HepG2 (cell line): Measurements from ENCODE around the gene MYO7B. TPM values are rescaled to one million over a fixed set of nuclear protein-coding genes. Genes with fewer than 3 reads are reported as not detected.

Source experiments
- ATAC-seq: fragments of 200-7000 bp; cut with Tn5 transposase; 3 replicates; pipeline ENCODE4 v1.9.1; 2020; ENCODE audit warnings: mild to moderate bottlenecking, moderate library complexity
- BruUV-seq: library from RNA; stranded (reverse); fragments of 400-500 nt; replicated peaks from 2 replicates; lab custom pipeline; 2021; lab: Mats Ljungman, UMichigan
- CTCF ChIA-PET: fragments of 300-600 bp; formaldehyde crosslinking; extraction: SDS; loops from one replicate; lab custom pipeline; 2021; ENCODE audit warnings: low total read pairs, inconsistent platforms, low intra/inter-chr PET ratio; lab: Yijun Ruan, JAX
- POLR2A ChIA-PET: fragments of 350-600 bp; sonication (Branson Sonifier 250); formaldehyde crosslinking; loops from one replicate; lab custom pipeline; 2020; ENCODE audit warnings: antibody characterized with exemption, inconsistent platforms; lab: Yijun Ruan, JAX
- DNase-seq: peaks from one replicate; pipeline ENCODE4 v3.0.0-alpha.2; 2015; ENCODE audit warnings: low spot score
- FAIRE-seq: peaks from 3 replicates; lab custom pipeline; 2011; peaks lifted over from hg19 to GRCh38; lab: Jason Lieb, UNC
- H2AFZ ChIP-seq: one replicate; pipeline ENCODE4 v1.6.1; 2011; ENCODE audit warnings: low read length, inconsistent platforms
- H3K27ac ChIP-seq: fragments of 300-600 bp; 3 replicates; pipeline ENCODE4 v1.8.0; 2011; ENCODE audit warnings: mixed run types, mild to moderate bottlenecking, mixed read lengths, low read length, inconsistent platforms; ENCODE audit not compliant: insufficient read depth; ENCODE audit errors: extremely low read length
- H3K27me3 ChIP-seq, 2 experiments: fragments of 200-600 bp in 1 of 2; 2 replicates in 1 of 2; 3 replicates in 1 of 2; pipeline versions ENCODE4 v1.6.0 to v1.8.0; 2011; ENCODE audit warnings: low read length in 2 of 2, mild to moderate bottlenecking in 2 of 2, moderate library complexity in 2 of 2, inconsistent platforms in 1 of 2; ENCODE audit not compliant: insufficient read depth in 2 of 2, control insufficient read depth in 1 of 2
- H3K36me3 ChIP-seq, 2 experiments: fragments of 200-600 bp in 1 of 2; replicated peaks in 1 of 2; 2 replicates in 1 of 2; 3 replicates in 1 of 2; pipeline versions ENCODE4 v1.5.1 to v1.8.0; 2011; ENCODE audit warnings: low read length in 2 of 2, inconsistent platforms in 1 of 2; ENCODE audit not compliant: insufficient read depth in 2 of 2, control insufficient read depth in 1 of 2
- H3K4me1 ChIP-seq: 2 replicates; pipeline ENCODE4 v1.5.1; 2012; ENCODE audit warnings: low read length, inconsistent platforms; ENCODE audit not compliant: insufficient read depth
- H3K4me2 ChIP-seq: 2 replicates; pipeline ENCODE4 v1.6.0; 2011; ENCODE audit warnings: low read depth, low read length, inconsistent platforms
- H3K4me3 ChIP-seq, 3 experiments: fragments of 200-600 bp in 1 of 3; sonication (generic), shearing (Covaris generic) in 1 of 3; replicated peaks in 1 of 3; 2 replicates each; pipeline ENCODE4 v1.5.1; 2011 to 2016; ENCODE audit warnings: low read length in 3 of 3, inconsistent platforms in 2 of 3, low read depth in 2 of 3, mild to moderate bottlenecking in 2 of 3, control low read depth in 1 of 3, mixed read lengths in 1 of 3; ENCODE audit not compliant: insufficient read depth in 1 of 3
- H3K79me2 ChIP-seq: one replicate; pipeline ENCODE4 v1.6.1; 2011; ENCODE audit warnings: low read length, inconsistent platforms; ENCODE audit not compliant: insufficient read depth
- H3K9ac ChIP-seq: 2 replicates; pipeline ENCODE4 v1.6.0; 2011; ENCODE audit warnings: mild to moderate bottlenecking, low read depth, low read length, inconsistent platforms; ENCODE audit not compliant: insufficient read depth
- H3K9me3 ChIP-seq: 2 replicates; pipeline ENCODE4 v1.5.1; 2012; ENCODE audit warnings: mild to moderate bottlenecking, low read length
- H4K20me1 ChIP-seq: 2 replicates; pipeline ENCODE4 v1.6.0; 2011; ENCODE audit warnings: inconsistent platforms, mild to moderate bottlenecking, low read length, moderate library complexity; ENCODE audit not compliant: insufficient read depth
- MTF1 ChIP-seq: sonication (generic); formaldehyde crosslinking; IDR thresholded peaks from 2 replicates; pipeline ENCODE4 v1.5.0; 2020; ENCODE audit warnings: missing genetic modification reagents
- PRMT3 ChIP-seq: sonication (generic); formaldehyde crosslinking; IDR thresholded peaks from 2 replicates; pipeline ENCODE4 v1.8.1; 2022; ENCODE audit warnings: low read depth, mild to moderate bottlenecking, moderate library complexity, missing genetic modification reagents, borderline replicate concordance
- WGBS: methylation state at CpG from one replicate; pipeline ENCODE4 v1.1.6; 2017; ENCODE audit warnings: low lambda C conversion rate; 5-methylcytosine and 5-hydroxymethylcytosine counted together
- in situ Hi-C: cut with HindIII; loops from 2 replicates; pipeline ENCODE4 v1.10.0; 2017; ENCODE audit warnings: low pct_unique_long_range_greater_than_20kb; ENCODE audit not compliant: extremely low pct_ligation_motif_present
- intact Hi-C: fragments of 100-400 bp; cut with micrococcal nuclease; formaldehyde crosslinking; loops from one replicate; pipeline ENCODE4 v1.10.0; 2022; ENCODE audit not compliant: unreplicated experiment
- polyA plus RNA-seq, 8 experiments: library from polyadenylated mRNA; depleted of rRNA in 3 of 8; stranded (reverse) in 7 of 8; unstranded in 1 of 8; fragments of >200 nt; fragmentation: Illumina TruSeq in 4 of 8; extraction: Trizol in 4 of 8; gene quantifications; 2 replicates each; pipeline versions ENCODE4 v1.2.1 to v1.2.3, GENCODE V29; 2011 to 2016; ENCODE audit warnings: low read depth in 4 of 8, missing spikeins in 1 of 8, mixed read lengths in 1 of 8; ENCODE audit not compliant: insufficient read depth in 1 of 8
- total RNA-seq, 5 experiments: library from RNA; depleted of rRNA; stranded (reverse); fragments of >200 nt; fragmentation: Illumina TruSeq; extraction: Trizol; gene quantifications; 2 replicates each; pipeline ENCODE4 v1.2.3, GENCODE V29; 2016; ENCODE audit warnings: low read depth in 1 of 5
- TF ChIP-seq, protein P1 (sequence below): sonication (generic); formaldehyde crosslinking; IDR thresholded peaks from 2 replicates; pipeline ENCODE4 v1.8.0; 2022; ENCODE audit warnings: mild to moderate bottlenecking, missing genetic modification reagents, moderate library complexity
- TF ChIP-seq, protein P2 (sequence below): sonication (generic); formaldehyde crosslinking; IDR thresholded peaks from 2 replicates; pipeline ENCODE4 v1.4.0; 2020; ENCODE audit warnings: mild to moderate bottlenecking, missing genetic modification reagents

The MYO7B gene
- total and polyA plus RNA-seq, 2 of the 13 experiments (the other 11 are each of a cell fraction or from before 2014, with no cell fraction given): not detected

DNA sequence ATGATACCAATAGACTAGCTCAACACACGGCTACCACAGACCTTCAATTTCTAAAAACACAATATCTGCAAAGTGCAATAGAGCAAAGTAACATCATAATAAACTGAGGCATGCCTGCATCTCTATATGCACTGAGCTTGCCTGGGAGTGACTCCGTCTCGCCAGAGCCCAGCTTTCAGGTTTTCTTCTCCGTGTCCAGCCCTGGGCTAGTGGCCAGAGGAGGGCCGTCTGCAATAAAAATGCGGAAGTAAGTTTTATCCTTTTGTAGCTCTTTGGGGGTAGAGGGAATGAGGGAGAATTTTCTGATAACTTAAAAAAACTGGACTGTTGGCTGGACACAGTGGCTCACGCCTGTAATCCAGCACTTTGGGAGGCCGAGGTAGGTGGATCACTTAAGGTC is 69.5 kb downstream of the MYO7B start:
- peaks cover 4 to 61% of the 10 kb centered on the region in 2 experiments; a peak in 4 of 5 replicates for H3K27me3 ChIP-seq
- H3K4me1 ChIP-seq: no peaks in the 10 kb centered on the region
- no peaks in the 10 kb centered on the region for H4K20me1 ChIP-seq
- 57% methylated on average over 8 of the region's 8 CpGs for WGBS
- POLR2A ChIA-PET: no interaction called here
- no peaks in the 10 kb centered on the region for H3K36me3 ChIP-seq
- ATAC-seq (no peak), DNase-seq (no peak), FAIRE-seq (no peak)
- intact Hi-C loops (no loop called here), in situ Hi-C loops (no loop called here)
- no peak overlapping the region for H2AFZ ChIP-seq
- no TSS peak for BruUV-seq
- H3K9ac ChIP-seq: no peak overlapping the region
- TF ChIP-seq, protein P1, sequence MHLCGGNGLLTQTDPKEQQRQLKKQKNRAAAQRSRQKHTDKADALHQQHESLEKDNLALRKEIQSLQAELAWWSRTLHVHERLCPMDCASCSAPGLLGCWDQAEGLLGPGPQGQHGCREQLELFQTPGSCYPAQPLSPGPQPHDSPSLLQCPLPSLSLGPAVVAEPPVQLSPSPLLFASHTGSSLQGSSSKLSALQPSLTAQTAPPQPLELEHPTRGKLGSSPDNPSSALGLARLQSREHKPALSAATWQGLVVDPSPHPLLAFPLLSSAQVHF: no peak
- TF ChIP-seq MTF1 (no peak), PRMT3 (no peak)
- TF ChIP-seq, protein P2, sequence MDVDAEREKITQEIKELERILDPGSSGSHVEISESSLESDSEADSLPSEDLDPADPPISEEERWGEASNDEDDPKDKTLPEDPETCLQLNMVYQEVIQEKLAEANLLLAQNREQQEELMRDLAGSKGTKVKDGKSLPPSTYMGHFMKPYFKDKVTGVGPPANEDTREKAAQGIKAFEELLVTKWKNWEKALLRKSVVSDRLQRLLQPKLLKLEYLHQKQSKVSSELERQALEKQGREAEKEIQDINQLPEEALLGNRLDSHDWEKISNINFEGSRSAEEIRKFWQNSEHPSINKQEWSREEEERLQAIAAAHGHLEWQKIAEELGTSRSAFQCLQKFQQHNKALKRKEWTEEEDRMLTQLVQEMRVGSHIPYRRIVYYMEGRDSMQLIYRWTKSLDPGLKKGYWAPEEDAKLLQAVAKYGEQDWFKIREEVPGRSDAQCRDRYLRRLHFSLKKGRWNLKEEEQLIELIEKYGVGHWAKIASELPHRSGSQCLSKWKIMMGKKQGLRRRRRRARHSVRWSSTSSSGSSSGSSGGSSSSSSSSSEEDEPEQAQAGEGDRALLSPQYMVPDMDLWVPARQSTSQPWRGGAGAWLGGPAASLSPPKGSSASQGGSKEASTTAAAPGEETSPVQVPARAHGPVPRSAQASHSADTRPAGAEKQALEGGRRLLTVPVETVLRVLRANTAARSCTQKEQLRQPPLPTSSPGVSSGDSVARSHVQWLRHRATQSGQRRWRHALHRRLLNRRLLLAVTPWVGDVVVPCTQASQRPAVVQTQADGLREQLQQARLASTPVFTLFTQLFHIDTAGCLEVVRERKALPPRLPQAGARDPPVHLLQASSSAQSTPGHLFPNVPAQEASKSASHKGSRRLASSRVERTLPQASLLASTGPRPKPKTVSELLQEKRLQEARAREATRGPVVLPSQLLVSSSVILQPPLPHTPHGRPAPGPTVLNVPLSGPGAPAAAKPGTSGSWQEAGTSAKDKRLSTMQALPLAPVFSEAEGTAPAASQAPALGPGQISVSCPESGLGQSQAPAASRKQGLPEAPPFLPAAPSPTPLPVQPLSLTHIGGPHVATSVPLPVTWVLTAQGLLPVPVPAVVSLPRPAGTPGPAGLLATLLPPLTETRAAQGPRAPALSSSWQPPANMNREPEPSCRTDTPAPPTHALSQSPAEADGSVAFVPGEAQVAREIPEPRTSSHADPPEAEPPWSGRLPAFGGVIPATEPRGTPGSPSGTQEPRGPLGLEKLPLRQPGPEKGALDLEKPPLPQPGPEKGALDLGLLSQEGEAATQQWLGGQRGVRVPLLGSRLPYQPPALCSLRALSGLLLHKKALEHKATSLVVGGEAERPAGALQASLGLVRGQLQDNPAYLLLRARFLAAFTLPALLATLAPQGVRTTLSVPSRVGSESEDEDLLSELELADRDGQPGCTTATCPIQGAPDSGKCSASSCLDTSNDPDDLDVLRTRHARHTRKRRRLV (CRISPR knock-in tag): no peak
- no peak overlapping the region for H3K4me2 ChIP-seq
- CTCF ChIA-PET: no interaction called here
- no peak overlapping the region for H3K4me3 ChIP-seq
- no peaks in the 10 kb centered on the region for H3K9me3 ChIP-seq
- no peaks in the 10 kb centered on the region for H3K79me2 ChIP-seq
- no peak overlapping the region for H3K27ac ChIP-seq
